Osteoblast (primary cell): ENCODE results near the gene PKP1. TPM values are rescaled to one million over a fixed set of nuclear protein-coding genes. Genes with fewer than 3 reads are reported as not detected.

Source experiments
- DNase-seq: peaks from one replicate; pipeline ENCODE4 v3.0.0; 2011; ENCODE audit warnings: low spot score, mixed read lengths; ENCODE audit not compliant: insufficient read length; ENCODE audit errors: missing footprints
- H2AFZ ChIP-seq: 2 replicates; pipeline ENCODE4 v1.6.0; 2011; ENCODE audit warnings: mild to moderate bottlenecking, low read length
- H3K27ac ChIP-seq: 2 replicates; pipeline ENCODE4 v1.5.1; 2011; ENCODE audit warnings: mild to moderate bottlenecking, low read depth, low read length, moderate library complexity
- H3K27me3 ChIP-seq: 2 replicates; pipeline ENCODE4 v1.6.0; 2012; ENCODE audit warnings: mild to moderate bottlenecking, control low read depth, inconsistent platforms, low read length, moderate library complexity; ENCODE audit not compliant: insufficient read depth
- H3K36me3 ChIP-seq: 2 replicates; pipeline ENCODE4 v1.5.1; 2011; ENCODE audit warnings: mild to moderate bottlenecking, low read length, control low read depth, moderate library complexity; ENCODE audit not compliant: insufficient read depth
- H3K4me1 ChIP-seq: 2 replicates; pipeline ENCODE4 v1.5.1; 2011; ENCODE audit warnings: mild to moderate bottlenecking, low read length, control low read depth, moderate library complexity; ENCODE audit not compliant: insufficient read depth
- H3K4me2 ChIP-seq: 2 replicates; pipeline ENCODE4 v1.6.0; 2011; ENCODE audit warnings: mild to moderate bottlenecking, low read length; ENCODE audit not compliant: insufficient read depth
- H3K4me3 ChIP-seq: fragments of 200-600 bp; sonication (generic); 3 replicates; pipeline ENCODE4 v1.5.1; 2012; ENCODE audit warnings: mild to moderate bottlenecking, low read length, inconsistent platforms; ENCODE audit not compliant: insufficient read depth
- H3K79me2 ChIP-seq: 2 replicates; pipeline ENCODE4 v1.6.0; 2012; ENCODE audit warnings: mild to moderate bottlenecking, low read length, control low read depth, inconsistent platforms; ENCODE audit not compliant: insufficient read depth
- H3K9me3 ChIP-seq: 2 replicates; pipeline ENCODE4 v1.5.1; 2011; ENCODE audit warnings: low read depth, low read length, control low read depth
- H4K20me1 ChIP-seq: 2 replicates; pipeline ENCODE4 v1.6.0; 2012; ENCODE audit warnings: mild to moderate bottlenecking, low read length, control low read depth; ENCODE audit not compliant: insufficient read depth
- CTCF ChIP-seq: IDR thresholded peaks from 2 replicates; pipeline ENCODE4 v1.5.1; 2011; ENCODE audit warnings: mild to moderate bottlenecking, low read depth, low read length, moderate library complexity; ENCODE audit errors: extremely low read depth
- total RNA-seq: library from RNA; depleted of rRNA; stranded (reverse); fragments of >200 nt; gene quantifications from 2 replicates; pipeline ENCODE4 v1.2.3, GENCODE V29; 2012

The PKP1 gene
- total RNA-seq, 1 donor: under 0.01 TPM

DNA sequence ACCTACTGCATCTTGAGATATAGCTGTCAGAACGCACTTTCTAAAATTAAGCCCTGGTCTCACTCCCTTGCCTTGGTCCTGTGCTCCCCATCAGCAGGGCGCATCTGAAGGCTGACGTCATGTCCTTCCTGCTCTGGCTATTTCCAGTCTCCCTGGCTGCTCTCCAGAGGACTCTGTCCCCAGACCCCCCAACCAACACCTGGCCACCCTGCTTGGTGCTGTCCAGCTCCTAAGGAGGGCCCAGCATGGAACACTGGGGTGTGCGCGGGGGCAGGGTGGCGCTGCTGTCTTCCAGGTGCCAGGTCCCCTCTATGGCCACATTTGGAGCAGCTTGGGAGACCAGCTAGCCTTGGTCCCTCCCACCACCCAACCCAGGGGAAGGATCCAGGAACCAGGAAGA lies 85.9 kb downstream of the PKP1 start:
- no peak overlapping the region for H3K4me2 ChIP-seq
- no peak overlapping the region for H2AFZ ChIP-seq
- no peaks in the 10 kb centered on the region for H4K20me1 ChIP-seq
- no peak overlapping the region for H3K27ac ChIP-seq
- H3K9me3 ChIP-seq: no peaks in the 10 kb centered on the region
- H3K36me3 ChIP-seq: no peaks in the 10 kb centered on the region
- peaks cover 70% of the 10 kb centered on the region for H3K27me3 ChIP-seq
- no peaks in the 10 kb centered on the region for H3K79me2 ChIP-seq
- H3K4me1 ChIP-seq: no peaks in the 10 kb centered on the region
- DNase-seq: peak; percentile 43
- no peak for TF ChIP-seq CTCF
- no peak overlapping the region for H3K4me3 ChIP-seq

DNA sequence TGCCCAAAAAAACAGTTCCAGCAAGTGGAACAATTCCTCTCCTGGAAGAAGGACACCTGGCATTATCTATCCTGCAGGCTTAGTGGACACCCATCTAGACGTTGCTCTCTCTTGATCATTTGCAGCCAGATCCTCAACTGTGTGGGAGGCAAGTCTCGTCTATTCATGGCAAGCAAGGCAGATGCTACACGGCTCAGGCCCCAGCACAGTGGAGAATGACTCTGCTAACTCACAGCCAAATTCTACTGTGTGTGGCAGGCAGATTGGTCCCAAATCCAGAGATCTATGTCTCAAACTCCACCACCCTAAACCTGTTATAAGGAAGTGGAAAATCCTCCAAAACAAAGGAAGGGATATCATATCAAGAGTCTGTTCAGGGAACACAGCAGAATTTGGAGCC lies 87.2 kb downstream of the PKP1 start:
- DNase-seq: peak; percentile 39
- H3K9me3 ChIP-seq: no peaks in the 10 kb centered on the region
- H3K4me3 ChIP-seq: no peak overlapping the region
- H3K4me2 ChIP-seq: no peak overlapping the region
- H3K4me1 ChIP-seq: no peaks in the 10 kb centered on the region
- H3K27me3 ChIP-seq: peaks cover 83% of the 10 kb centered on the region
- no peak for TF ChIP-seq CTCF
- no peaks in the 10 kb centered on the region for H3K79me2 ChIP-seq
- H2AFZ ChIP-seq: no peak overlapping the region
- no peaks in the 10 kb centered on the region for H4K20me1 ChIP-seq
- no peak overlapping the region for H3K27ac ChIP-seq
- no peaks in the 10 kb centered on the region for H3K36me3 ChIP-seq

DNA sequence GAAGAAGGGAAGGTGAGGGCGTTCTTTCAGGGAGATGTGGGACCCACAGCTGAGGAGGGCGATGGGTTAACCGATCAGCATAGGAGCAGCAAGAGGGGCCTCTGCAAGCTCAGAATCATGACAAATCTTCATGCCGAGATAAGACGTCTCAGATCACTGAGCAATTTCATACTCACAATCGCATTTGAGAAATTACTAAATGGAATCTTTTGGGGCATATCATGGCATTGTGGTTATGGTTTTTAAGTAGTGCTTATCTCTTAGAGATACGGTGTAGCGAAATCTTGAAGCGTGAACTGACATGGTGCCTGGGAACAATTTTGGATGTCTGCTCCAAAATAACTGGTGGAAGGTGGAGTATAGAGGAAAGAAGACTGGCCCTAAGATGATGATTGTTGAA lies 88.0 kb downstream of the PKP1 start:
- Histone ChIP-seq H3K4me3 (no peak overlapping the region), H4K20me1 (no peaks in the 10 kb centered on the region), H2AFZ (no peak overlapping the region), H3K4me1 (no peaks in the 10 kb centered on the region), H3K79me2 (no peaks in the 10 kb centered on the region), H3K36me3 (no peaks in the 10 kb centered on the region), H3K27me3 (peaks cover 87% of the 10 kb centered on the region), H3K9me3 (no peaks in the 10 kb centered on the region), H3K27ac (no peak overlapping the region), H3K4me2 (no peak overlapping the region)
- no peak for TF ChIP-seq CTCF
- DNase-seq: peak; percentile 37

GRCh38 chr1:201371792-201372191 lies 88.5 kb downstream of the PKP1 start:
- Histone ChIP-seq H3K4me1 (no peaks in the 10 kb centered on the region), H2AFZ (no peak overlapping the region), H3K4me3 (no peak overlapping the region), H3K9me3 (no peaks in the 10 kb centered on the region), H4K20me1 (no peaks in the 10 kb centered on the region), H3K36me3 (no peaks in the 10 kb centered on the region), H3K79me2 (no peaks in the 10 kb centered on the region), H3K27me3 (peaks cover 87% of the 10 kb centered on the region), H3K27ac (no peak overlapping the region), H3K4me2 (no peak overlapping the region)
- no peak for TF ChIP-seq CTCF
- peak; percentile 27 for DNase-seq
